SU-DHL-6 (cell line): ENCODE data around the gene SDHAF1.

Experiments used
- H2AFZ ChIP-seq: fragments of 200-600 bp; sonication (generic); 2 replicates; pipeline ENCODE4 v1.6.1; 2014; ENCODE audit warnings: low read depth, mild to moderate bottlenecking, moderate library complexity, mixed read lengths, antibody characterized with exemption, low read length; ENCODE audit not compliant: severe bottlenecking
- H3F3A ChIP-seq: fragments of 200-600 bp; shearing (Covaris generic); 2 replicates; pipeline ENCODE4 v1.6.0; 2016; ENCODE audit warnings: antibody characterized with exemption, mild to moderate bottlenecking; ENCODE audit not compliant: insufficient read depth
- H3K27ac ChIP-seq: fragments of 200-600 bp; sonication (generic); 2 replicates; pipeline ENCODE4 v1.5.1; 2016; ENCODE audit warnings: low read depth, mild to moderate bottlenecking, low read length, moderate library complexity, mixed read lengths
- H3K27me3 ChIP-seq: fragments of 200-600 bp; sonication (generic), shearing (Covaris generic); 2 replicates; pipeline ENCODE4 v1.6.0; 2014; ENCODE audit warnings: mild to moderate bottlenecking, low read length
- H3K36me3 ChIP-seq: fragments of 200-600 bp; sonication (generic); 2 replicates; pipeline ENCODE4 v1.6.1; 2014; ENCODE audit warnings: mild to moderate bottlenecking, low read length, mixed read lengths
- H3K4me2 ChIP-seq: fragments of 300-600, 200-600 bp; shearing (Covaris generic), sonication (generic); 2 replicates; pipeline ENCODE4 v1.6.0; 2014; ENCODE audit warnings: low read length, low read depth, mild to moderate bottlenecking; ENCODE audit not compliant: poor library complexity, severe bottlenecking
- H3K4me3 ChIP-seq: fragments of 200-600 bp; sonication (generic); 2 replicates; pipeline ENCODE4 v1.5.1; 2014; ENCODE audit warnings: antibody characterized with exemption, low read length, mild to moderate bottlenecking, mixed read lengths; ENCODE audit not compliant: insufficient read depth, poor library complexity, severe bottlenecking
- H3K79me2 ChIP-seq: fragments of 200-600 bp; sonication (generic); 2 replicates; pipeline ENCODE4 v1.6.1; 2014; ENCODE audit warnings: mild to moderate bottlenecking, low read length, moderate library complexity; ENCODE audit not compliant: insufficient read depth
- H3K9ac ChIP-seq: fragments of 200-600 bp; sonication (generic); 2 replicates; pipeline ENCODE4 v1.7.0; 2014; ENCODE audit warnings: mild to moderate bottlenecking, low read length
- H3K9me2 ChIP-seq: fragments of 200-600 bp; sonication (generic); replicated peaks from 2 replicates; pipeline ENCODE4 v1.6.1; 2014; ENCODE audit warnings: low read length; ENCODE audit not compliant: insufficient read depth
- H3K9me3 ChIP-seq: fragments of 200-600 bp; sonication (generic); 2 replicates; pipeline ENCODE4 v1.6.1; 2014; ENCODE audit warnings: low read length, mixed read lengths; ENCODE audit not compliant: insufficient read depth
- H4K20me1 ChIP-seq: fragments of 200-600 bp; sonication (generic); 2 replicates; pipeline ENCODE4 v1.6.1; 2014; ENCODE audit warnings: low read depth, mild to moderate bottlenecking, antibody characterized with exemption, low read length, moderate library complexity, mixed read lengths
- EZH2phosphoT487 ChIP-seq: fragments of 200-600 bp; sonication (generic), shearing (Covaris generic); conservative IDR thresholded peaks from 2 replicates; pipeline ENCODE4 v1.6.1; 2018; ENCODE audit warnings: mild to moderate bottlenecking, antibody characterized with exemption, low read length, moderate library complexity, mixed read lengths
- TF ChIP-seq, protein P1 (sequence below): fragments of 200-600 bp; sonication (generic); IDR thresholded peaks from one replicate; pipeline ENCODE4 v1.5.1; 2017; ENCODE audit warnings: antibody characterized with exemption, mild to moderate bottlenecking, low read length, moderate library complexity; ENCODE audit not compliant: insufficient read depth, poor library complexity, severe bottlenecking

Gene SDHAF1

GRCh38 chr19:36041831-36042230 is 46.8 kb downstream of the SDHAF1 start:
- no peak for TF ChIP-seq EZH2phosphoT487
- TF ChIP-seq, protein P1, sequence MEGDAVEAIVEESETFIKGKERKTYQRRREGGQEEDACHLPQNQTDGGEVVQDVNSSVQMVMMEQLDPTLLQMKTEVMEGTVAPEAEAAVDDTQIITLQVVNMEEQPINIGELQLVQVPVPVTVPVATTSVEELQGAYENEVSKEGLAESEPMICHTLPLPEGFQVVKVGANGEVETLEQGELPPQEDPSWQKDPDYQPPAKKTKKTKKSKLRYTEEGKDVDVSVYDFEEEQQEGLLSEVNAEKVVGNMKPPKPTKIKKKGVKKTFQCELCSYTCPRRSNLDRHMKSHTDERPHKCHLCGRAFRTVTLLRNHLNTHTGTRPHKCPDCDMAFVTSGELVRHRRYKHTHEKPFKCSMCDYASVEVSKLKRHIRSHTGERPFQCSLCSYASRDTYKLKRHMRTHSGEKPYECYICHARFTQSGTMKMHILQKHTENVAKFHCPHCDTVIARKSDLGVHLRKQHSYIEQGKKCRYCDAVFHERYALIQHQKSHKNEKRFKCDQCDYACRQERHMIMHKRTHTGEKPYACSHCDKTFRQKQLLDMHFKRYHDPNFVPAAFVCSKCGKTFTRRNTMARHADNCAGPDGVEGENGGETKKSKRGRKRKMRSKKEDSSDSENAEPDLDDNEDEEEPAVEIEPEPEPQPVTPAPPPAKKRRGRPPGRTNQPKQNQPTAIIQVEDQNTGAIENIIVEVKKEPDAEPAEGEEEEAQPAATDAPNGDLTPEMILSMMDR = no peak
- Histone ChIP-seq H3K9ac (no peak overlapping the region), H3K36me3 (no peaks in the 10 kb centered on the region), H3K9me2 (no peaks in the 10 kb centered on the region), H3K9me3 (no peaks in the 10 kb centered on the region), H3K27ac (no peak overlapping the region), H2AFZ (no peak overlapping the region), H4K20me1 (no peaks in the 10 kb centered on the region), H3K4me2 (no peak overlapping the region), H3K4me3 (no peak overlapping the region), H3K79me2 (no peaks in the 10 kb centered on the region), H3K27me3 (no peaks in the 10 kb centered on the region), H3F3A (no peaks in the 10 kb centered on the region)

DNA sequence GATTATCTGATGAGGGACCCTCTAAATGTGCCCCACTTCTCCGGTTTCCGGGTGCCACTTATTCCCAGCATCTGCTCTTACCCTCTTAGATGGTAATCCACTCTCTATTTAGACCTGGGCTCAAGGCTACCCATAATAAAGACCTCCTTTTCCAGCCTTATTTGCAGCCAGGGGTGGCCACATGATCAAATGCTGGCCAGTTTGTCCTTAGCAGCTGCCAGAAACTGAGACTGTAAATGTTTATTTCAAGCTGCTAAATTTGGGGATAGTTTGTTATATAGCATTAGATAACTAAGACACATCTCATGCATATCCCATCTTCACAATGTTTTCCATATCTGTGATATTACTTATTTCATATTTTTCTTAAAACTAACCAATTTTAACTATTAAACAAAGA is 49.0 kb downstream of the SDHAF1 start:
- Histone ChIP-seq H3K9ac (no peak overlapping the region), H3K9me3 (no peaks in the 10 kb centered on the region)

More for the DNA sequence above, 49.0 kb downstream of the SDHAF1 start:
- TF ChIP-seq, protein P1 = no peak
- TF ChIP-seq EZH2phosphoT487 = no peak
- Histone ChIP-seq H3K36me3 (no peaks in the 10 kb centered on the region), H3F3A (no peaks in the 10 kb centered on the region), H3K4me3 (no peak overlapping the region), H3K9me2 (no peaks in the 10 kb centered on the region), H2AFZ (no peak overlapping the region), H4K20me1 (no peaks in the 10 kb centered on the region), H3K4me2 (no peak overlapping the region), H3K27ac (no peak overlapping the region), H3K79me2 (no peaks in the 10 kb centered on the region), H3K27me3 (no peaks in the 10 kb centered on the region)
